ENCODE results near the gene PKIG.
A peak's percentile ranks its signal among the peaks of the same experiment; 100 is the strongest.
"Not testable (repeated sequence)": the region's sequence is repeated elsewhere in the genome, so short reads cannot be mapped to it uniquely, and the experiment has no call there.

The PKIG gene

DNA sequence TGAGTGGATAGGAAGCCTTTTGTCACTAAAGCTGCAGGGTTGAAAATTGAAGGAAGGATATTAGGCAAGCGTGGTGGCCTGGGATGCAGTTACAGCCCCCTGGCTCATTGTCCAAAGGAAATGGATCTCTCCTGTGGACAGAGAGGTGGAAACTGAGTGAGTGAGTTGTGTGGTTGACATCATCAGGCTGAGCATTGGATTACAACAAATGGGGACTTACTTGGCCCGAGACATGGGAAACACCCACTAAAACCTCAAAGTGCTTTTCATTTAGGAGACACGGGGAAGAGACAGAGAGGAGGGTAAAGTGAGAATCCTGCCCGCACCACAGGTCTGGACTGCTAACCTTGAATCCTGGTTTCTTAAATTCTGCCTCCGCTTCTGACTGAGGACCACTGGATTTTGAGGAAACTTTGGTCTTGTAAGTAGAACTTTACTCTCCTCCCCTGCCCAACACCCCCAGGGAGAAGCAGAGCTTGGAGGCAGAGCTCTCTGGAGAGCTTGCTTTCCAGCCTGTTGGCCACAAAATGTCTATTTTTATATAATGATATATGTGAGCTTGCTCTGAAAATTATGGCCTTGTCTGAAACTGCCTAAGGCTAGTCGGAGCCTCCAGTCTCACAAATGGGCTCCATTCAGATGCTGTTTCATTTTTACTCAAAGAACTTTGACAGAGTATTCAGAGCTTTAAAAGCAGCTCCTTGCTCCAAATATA is at the start of gene PKIG:
Gene PKIG, plus strand, starts transcription at position 269 of the 715 bp plus-strand sequence. CDS start 31,978 bp downstream, outside the sequence.
- no peak for DNase-seq

DNA sequence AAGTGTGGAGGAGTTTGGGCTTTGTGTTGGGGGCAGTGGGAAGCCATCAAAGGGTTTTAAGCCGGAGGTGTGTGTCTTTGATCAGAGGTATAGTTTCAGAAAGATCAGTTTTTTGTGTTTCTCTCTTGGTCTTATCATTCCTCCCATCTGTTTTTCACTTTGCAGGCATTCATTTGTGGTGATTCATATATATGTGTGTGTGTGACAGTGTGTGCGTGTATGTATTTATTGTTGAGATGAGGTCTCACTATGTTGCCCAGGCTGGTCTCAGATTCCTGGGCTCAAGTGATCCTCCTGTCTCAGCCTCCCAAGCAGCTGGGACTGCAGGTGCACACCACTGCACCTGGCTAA is 49.4 kb upstream of the PKIG start:
- no peak for DNase-seq

DNA sequence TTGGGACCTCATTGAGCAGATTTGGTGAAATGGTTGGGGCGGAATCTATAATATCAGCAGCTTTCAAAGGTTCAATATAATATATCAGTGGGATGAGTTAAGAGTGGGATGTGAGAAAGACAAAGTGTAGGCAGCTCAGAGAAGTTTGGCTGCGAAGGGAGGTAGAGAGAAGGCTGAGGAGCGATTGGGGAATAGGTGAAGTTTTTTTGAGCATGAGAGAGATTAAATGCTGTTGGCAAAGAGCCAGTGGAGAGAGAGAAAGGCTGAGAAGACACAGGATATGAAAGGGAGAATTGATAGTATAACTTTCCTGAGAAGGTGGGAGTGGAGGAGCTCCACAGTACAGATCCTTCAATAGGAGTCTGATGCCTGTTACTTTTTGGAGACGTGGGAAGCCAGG is 48.5 kb upstream of the PKIG start:
- no peak for DNase-seq

DNA sequence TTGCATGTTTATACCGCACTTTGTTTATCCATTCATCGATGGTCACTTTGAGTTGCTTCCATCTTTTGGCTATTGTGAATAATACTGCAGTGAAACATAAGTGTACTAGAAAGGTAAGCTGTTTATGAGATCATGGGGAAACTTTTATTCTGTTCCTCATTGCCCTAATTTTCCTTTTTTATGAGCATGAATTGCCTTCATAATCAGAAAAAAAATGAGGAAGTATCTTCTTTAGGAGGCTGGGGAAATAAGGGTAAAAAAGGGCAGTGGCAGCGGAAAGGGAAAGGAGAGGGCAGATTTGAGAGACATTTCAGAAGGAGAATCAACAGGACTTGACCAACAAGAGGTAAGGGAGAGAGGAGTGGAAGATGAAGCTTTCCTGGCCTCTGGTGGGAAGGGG is 46.2 kb upstream of the PKIG start:
- DNase-seq: no peak

DNA sequence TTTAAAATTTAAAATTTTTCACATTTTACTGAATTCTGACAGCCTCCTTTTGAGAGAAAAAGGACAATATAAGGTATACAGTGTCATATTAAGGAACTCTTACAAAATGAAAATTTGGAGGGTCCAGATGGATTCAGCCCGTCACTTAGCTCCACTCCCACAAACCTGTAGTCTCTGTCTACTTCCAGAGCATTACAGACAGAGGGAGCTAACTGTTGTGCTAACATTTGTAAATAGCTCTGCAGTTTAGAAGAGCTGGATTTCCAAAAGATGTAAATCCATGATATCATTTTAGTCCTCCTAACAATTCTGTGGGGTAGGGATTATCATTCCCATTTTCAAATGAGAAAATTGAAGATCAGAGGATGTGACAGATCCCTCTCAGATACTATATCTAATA is 44.4 kb upstream of the PKIG start:
- DNase-seq: no peak

DNA sequence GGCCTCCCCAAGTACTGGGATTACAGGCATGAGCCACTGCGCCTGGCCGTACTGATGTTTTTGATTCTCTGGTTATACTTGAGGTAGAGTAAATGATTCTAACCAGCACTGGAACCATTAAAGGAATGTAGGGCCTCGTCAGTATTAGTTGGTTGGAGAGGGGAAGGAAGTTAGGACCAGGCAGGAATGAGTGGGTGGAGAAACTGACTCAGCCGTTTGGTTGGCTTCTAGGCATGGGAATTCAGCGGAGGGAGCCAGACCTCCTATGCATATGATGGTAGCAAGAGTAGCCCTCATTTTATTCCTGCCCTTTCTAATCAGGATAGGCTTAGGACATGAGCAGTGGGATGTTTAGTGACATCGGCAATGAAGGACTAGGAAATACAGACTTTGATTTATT is 41.5 kb upstream of the PKIG start:
- no peak for DNase-seq

DNA sequence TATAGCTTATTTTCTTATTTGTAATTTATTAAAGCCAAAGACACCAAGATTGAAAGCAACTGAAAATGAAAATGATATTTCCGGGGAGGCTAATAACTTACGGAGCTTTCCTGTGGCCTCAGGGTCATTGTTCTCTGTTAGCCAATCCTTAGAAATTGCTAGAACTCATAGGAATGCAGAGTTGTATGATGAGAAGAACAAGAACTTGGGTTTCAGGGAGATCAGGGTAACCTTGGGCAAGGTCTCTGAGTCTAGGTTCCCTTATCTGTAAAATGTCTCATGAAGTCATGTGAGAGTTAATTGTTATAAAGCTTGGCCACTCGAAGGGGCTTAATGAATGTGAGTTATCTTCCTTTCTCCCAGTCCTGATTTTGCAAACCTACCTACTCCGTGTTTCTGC is 40.4 kb upstream of the PKIG start:
- DNase-seq: no peak

DNA sequence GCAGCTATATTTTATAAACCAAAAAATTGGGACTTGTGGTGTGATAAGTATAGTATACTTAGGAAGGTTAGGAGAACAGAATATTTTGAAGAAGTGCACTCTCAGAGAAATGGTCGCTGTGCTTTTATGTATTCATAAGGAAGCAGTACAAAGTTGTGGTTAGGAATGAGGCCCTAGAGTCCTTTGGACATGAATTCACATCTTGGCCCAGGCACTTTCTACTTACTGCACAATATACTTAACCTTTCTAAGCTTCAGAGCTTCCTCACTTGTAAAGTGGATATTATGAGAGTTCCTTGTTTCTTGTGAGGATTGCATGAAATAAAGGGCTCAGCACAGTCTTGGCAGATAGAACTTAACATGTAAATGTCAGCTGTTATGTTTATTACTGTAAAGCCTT is 39.5 kb upstream of the PKIG start:
- no peak for DNase-seq

DNA sequence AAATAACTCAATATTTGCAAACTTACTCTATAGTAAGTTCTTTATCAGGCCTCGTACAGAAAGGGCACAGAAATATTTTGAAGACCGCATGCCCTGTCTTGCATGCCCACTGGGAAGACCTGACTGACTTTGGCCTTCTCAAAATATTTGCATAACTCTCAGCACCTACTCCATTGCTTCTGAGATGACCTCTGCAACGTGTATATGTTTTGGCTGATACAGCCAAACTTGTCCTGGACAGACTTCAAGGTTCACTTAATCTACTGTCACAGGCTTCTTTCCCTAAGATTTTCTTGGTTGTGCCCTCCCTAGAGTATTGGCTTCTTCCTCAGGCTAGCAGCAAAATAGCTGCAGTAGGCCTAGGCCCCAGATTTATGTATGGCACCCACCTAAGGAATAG is 39.0 kb upstream of the PKIG start:
- no peak for DNase-seq

DNA sequence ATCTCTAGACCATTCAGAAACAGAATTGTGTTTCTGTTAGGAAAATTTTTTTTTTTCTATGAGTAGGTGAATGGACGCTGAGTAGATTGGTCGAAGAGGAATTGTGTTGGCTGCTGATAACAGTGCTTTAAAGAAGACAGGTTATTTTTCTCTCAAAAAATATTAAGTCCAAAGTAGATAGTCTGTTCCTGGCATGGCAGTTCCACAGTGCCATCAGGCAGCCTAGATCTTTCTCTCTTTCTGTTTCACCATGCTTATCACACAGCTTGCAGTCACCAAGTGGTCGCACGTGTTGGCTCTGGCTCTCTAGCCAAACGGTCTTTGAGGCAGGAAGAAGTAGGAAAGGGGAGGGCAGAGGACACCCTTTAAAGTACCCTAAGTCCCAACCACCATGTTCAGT is 38.1 kb upstream of the PKIG start:
- DNase-seq: no peak

DNA sequence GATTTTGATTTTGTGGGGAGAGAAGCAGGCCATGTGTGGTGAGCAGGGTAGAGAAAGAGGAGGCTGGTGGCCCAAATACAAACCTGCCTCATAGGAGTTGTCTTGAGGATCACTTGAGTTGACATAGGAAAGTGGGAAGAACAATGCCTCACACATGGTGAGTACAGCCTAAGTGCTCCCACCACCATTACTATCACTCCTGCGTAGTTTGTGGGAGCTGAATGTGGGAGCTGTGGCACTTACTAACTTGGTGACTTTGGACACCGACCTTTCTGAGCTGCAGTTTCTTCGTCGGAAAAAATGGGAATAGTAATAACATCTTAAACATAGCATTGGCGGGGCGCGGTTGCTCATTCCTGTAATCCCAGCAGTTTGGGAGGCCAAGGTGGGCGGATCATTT is 35.0 kb upstream of the PKIG start:
- no peak for DNase-seq

DNA sequence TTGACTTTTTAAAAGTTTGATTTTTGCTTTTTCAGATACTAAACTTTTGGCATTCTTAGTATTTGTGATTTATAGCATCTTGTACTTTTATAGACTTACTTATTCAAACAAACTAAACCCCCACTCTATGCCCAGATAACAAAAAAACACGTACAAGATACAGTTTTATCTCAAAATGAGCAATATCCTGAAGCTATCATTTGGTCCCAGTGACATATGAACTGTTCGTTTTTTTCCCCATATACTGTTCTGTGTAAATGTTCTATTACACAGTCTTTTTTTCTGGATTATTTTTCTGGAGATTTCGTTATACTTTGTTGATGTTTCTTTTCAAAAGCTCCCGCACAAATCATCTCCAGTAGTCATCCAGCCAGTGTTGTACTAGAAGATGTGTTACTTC is 33.3 kb upstream of the PKIG start:
- no peak for DNase-seq

DNA sequence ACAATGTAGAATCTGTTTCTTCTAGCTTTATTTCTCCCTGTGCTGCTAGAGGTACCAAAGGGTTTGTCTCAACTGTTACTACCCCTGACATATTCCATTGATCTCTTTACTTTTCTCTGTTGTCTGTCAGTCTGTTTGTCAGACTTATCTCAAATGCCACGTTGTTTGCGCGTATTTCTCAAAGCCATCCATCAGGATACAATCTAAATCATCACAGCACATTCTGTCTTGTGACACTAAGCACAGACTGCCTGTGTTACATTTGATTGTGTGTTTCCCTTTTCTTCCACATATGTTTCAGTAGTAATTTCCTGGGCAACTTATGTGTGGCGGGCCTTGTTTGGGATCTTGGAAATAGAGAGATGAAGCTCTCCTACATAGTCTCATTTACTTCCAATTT is 30.3 kb upstream of the PKIG start:
- DNase-seq: no peak

DNA sequence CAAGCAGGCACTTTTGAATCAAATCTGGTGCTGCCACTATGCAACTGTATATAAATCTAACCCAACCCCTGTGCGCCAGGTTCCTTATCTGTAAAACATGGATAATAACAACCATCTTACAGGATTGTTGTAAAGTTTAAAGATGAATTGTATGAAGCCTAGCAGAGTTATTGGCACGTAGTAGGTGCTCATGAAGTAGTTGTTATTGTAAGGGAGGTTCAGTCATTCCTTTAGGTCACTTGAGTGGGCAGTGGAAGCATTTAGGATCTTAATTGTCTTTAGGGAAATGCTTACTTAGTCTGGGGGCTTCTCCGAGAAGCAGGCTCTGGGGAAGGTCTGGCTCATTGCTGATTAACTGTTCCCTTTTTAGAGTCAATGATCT is 29.8 kb upstream of the PKIG start:
- DNase-seq: no peak

DNA sequence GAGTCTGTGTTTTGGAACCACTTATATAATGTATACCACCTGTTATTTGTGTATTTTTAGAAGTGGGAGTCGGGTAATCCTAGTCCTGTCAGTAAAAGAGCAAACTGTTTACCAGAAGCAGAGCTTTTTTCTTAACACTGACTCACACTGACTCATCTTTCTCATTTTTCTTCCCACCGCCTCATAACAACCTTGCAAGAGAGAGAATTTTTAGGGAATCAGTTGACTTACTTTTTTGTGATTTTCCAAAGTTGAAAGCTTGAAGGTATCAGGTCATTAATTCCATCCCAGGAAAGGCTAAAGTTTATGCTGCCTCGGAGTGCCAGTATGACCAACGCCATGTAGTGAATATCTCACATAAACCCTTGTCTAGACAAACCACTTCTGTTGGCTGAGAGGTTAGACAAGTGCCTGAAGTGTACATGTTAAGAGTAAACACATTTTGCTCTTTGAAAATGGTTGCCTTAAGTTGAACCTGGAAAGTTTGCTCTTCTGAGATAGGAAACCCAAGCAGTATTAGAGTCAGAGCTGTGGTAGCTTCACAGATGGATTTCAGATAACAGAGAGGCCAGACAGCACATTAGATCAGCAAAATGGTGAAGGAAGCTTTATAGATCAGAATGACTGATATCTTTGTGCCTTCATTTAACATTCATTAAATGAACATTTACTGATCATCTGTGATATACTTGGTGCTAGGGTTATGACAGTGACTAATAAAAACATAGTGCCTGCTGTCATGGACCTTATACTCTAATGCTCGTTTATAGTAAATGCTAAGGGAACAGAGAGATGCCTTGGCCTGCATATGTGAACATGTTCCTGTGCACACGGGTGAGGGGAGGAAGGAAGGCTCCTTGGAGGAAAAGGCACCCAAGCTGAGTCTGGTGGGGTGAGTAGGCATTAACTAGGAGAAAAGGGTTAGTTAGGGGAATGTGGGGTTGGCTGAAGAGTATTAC is 29.1 kb upstream of the PKIG start:
- DNase-seq: peak; percentile 75

DNA sequence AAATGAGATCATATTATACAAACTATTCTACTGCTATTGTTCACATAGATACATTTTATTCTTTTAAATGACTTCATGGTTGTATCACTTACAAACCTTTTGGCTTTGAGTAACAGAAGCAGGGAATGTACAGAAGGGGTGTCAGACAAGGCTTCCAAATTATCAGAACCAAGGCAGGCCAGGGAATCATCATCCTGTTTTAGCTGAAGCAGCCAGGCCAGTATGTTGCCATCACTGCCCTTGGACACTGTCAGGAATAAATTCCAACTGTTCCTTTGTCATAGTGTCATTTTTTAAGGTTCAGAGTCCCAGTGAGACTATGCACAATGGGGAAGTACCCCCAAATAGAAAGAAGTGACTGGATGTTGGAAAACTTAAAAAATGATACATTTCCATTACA is 23.1 kb upstream of the PKIG start:
- no peak for DNase-seq

DNA sequence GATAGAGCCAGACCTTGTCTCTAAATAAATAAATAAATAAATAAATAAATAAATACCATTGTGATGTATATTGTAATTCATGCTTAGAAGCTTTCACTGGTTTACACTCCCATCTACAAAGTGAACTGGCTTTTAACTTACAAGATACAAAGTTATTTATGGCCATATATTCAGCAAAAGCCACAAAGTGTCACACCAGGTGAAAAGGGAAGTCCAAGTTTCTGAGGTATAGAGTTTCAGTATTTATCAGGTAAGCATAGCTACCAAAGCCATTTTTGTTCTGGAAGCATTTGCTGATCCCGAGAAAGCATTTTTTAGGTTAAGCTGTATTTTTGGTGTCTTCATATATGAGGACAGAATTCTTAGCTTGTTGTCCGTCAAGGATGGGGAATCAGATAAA is 22.1 kb upstream of the PKIG start:
- DNase-seq: no peak

DNA sequence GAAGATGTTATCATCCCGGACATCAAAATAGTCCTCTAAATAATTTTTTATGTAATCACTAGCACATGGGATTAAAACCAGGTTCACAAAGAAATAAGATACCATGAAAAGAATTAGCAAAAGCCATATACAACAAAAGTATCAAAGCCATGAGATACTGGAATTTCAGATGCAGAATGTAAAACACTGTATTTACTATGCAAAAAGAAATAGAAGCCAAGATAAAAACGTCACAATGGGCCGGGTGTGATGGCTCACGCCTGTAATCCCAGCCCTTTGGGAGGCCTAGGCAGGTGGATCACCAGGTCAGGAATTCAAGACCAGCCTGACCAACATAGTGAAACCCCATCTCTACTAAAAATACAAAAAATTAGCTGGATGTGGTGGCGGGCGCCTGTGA is 21.6 kb upstream of the PKIG start:
- not testable (repeated sequence) for DNase-seq

DNA sequence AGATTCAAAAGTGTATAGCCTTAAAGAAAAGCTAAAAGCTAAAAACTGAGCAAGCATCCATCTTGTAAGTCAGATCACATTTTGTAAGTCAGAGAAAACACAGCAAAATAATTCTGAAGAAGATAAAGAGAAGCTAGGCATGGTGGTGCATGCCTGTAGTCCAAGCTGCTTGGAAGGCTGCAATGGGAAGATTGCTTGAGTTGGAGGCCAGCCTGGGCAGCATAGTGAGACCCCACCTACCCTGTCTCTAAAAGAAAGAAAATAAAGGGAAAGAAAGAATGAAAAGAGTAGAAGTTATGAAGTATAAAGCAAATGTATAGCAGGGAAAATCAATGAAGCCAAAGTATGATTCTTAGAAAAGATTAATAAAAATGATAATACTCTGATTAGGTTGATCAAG is 20.5 kb upstream of the PKIG start:
- DNase-seq: no peak

DNA sequence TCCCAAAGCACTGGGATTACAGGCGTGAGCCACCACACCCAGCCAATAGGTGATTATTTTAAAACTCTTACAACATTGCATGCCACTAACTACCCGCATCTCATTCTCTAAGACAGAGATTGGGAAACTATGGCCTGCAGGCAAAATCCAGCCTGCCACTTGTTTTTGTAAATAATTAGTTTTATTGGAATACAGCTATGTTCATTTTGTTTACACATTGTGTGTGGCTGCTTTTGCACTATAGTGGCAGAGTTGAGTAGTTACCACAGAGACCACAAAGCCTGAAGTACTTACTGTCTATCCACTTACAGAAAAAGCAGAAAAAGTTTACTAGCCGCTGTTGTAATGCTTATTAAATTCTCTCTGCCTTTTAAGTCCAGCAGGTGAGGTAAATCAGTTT is 16.4 kb upstream of the PKIG start:
- no peak for DNase-seq

DNA sequence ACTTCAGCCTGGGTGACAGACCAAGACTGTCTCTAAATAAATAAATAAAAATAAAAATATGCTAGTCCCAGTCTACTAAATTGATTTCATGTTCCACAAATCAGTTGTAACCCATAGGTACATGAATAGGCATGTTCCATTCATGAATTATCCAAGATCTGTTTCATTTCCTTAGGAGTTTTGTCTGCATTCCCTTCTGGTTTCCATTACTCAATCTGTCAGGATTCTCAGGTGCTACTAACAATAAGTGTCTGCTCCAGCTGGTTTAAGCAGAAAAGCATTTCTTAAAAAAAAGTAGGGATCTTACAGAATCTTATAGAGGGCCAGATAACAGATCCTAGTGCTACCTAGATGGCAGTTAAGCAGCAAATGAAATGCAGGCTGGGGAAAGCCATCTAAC is 15.6 kb upstream of the PKIG start:
- no peak for DNase-seq

DNA sequence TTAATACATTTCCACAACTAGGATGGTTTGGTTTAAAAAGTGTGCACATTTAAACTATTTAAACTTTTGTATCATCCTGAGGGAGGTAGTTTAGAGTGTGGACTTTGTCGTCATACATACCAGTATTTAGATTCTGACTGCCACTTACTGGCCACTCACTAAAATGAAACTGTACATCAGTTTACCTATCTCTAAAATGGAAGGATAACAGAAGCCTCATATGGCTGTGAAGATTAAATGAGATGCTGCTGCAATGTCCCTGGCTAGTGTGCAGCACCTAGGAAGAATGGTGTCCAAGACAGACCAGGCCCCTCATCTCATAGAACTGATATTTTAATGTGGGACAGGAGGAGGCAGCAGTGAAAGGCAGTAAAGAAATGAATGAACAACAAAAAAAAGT is 12.0 kb upstream of the PKIG start:
- no peak for DNase-seq

DNA sequence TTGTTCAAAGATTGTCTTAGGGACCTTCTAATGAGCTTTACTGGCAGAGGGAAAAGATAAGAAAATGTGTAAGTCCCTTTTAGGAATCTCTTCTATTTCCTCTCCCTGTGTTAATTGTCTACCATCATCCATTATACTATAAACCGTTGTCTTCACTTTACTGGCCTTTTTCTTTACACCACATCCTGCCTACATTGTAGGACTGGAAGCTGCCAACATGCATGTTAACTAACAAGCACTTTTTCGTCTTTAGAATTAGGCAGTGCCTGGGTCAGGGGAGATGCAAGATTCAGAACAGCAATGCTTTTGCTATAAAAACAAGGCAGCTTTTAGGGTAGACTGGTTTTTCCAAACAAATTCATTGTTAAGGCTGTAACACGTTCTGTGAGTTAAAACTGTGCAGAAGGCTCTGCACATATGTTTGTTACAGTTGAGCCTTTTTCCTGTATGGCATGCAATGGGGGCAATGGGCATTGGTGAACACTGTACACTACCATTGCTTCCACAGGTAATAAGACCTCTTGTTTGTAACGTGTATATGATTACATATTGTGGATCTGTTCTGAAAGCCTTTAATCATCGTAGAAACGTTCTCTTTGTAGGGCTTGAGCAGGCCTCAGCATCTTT is 10.9 kb upstream of the PKIG start:
- DNase-seq: no peak

Data from NCI-H2029 treated with DMSO at 0.1 percent for 48 hours (cell line).